HCT116 (cell line): ENCODE results near the gene ALX4. TPM values are rescaled to one million over a fixed set of nuclear protein-coding genes. Genes with fewer than 3 reads are reported as not detected.

Experiments
- ATAC-seq: fragments of 200-7000 bp; cut with Tn5 transposase; 2 replicates; pipeline ENCODE4 v1.9.1; 2020; ENCODE audit warnings: mild to moderate bottlenecking, moderate library complexity
- BruUV-seq: library from RNA; stranded (reverse); fragments of 400-500 nt; replicated peaks from 2 replicates; lab custom pipeline; 2021; lab: Mats Ljungman, UMichigan
- CTCF ChIA-PET: fragments of 300-600 bp; sonication (Branson Sonifier 250); formaldehyde crosslinking; loops from one replicate; lab custom pipeline; 2021; ENCODE audit warnings: antibody characterized with exemption; lab: Charles Lee
- POLR2A ChIA-PET: fragments of 300-600, 350-600 bp; sonication (Branson Sonifier 250); formaldehyde crosslinking; loops from one replicate; lab custom pipeline; 2021; ENCODE audit warnings: antibody characterized with exemption; lab: Charles Lee
- RAD21 ChIA-PET, 2 experiments: fragments of 300-600 bp; sonication (Branson Sonifier 250); formaldehyde crosslinking; loops; one replicate each; lab custom pipeline; 2023; ENCODE audit warnings: low total read pairs in 2 of 2; ENCODE audit not compliant: uncharacterized antibody in 2 of 2, unreplicated experiment in 2 of 2, low non-redundant PET in 1 of 2; lab: Charles Lee
- DNase-seq: peaks from one replicate; pipeline ENCODE4 v3.0.0-alpha.2; 2010; ENCODE audit warnings: low read depth, low spot score
- H2AFZ ChIP-seq: fragments of 200-600 bp; shearing (Covaris generic), sonication (generic); 2 replicates; pipeline ENCODE4 v1.6.1; 2017; ENCODE audit warnings: low read depth, mixed run types, mixed read lengths, antibody characterized with exemption, low read length; ENCODE audit not compliant: poor library complexity, severe bottlenecking
- H3K27ac ChIP-seq: 2 replicates; pipeline ENCODE4 v1.5.1; 2012; ENCODE audit warnings: low read depth, low read length
- H3K27me3 ChIP-seq: fragments of 200-600 bp; sonication (generic); 2 replicates; pipeline ENCODE4 v1.6.1; 2016; ENCODE audit warnings: mixed run types, low read length, mixed read lengths; ENCODE audit not compliant: insufficient read depth
- H3K36me3 ChIP-seq, 2 experiments: fragments of 200-500 bp in 1 of 2; fragments of 200-600 bp in 1 of 2; sonication (Bioruptor generic) in 1 of 2; sonication (generic) in 1 of 2; 2 replicates each; pipeline versions ENCODE4 v1.5.1 to v1.6.1; 2014 to 2016; ENCODE audit warnings: low read length in 2 of 2, inconsistent platforms in 1 of 2, mixed read lengths in 1 of 2, mixed run types in 1 of 2; ENCODE audit not compliant: insufficient read depth in 2 of 2, control insufficient read depth in 1 of 2
- H3K4me1 ChIP-seq, 2 experiments: fragments of 200-600 bp in 1 of 2; sonication (generic) in 1 of 2; 2 replicates each; pipeline versions ENCODE4 v1.5.1 to v1.6.1; 2012 to 2017; ENCODE audit warnings: low read length in 2 of 2, inconsistent platforms in 1 of 2, mild to moderate bottlenecking in 1 of 2, mixed read lengths in 1 of 2, mixed run types in 1 of 2, moderate library complexity in 1 of 2; ENCODE audit not compliant: insufficient read depth in 2 of 2, control insufficient read depth in 1 of 2
- H3K4me2 ChIP-seq: fragments of 200-600 bp; sonication (generic); 2 replicates; pipeline ENCODE4 v1.6.1; 2017; ENCODE audit warnings: mixed run types, low read length, mixed read lengths
- H3K4me3 ChIP-seq, 2 experiments: fragments of 200-600 bp in 1 of 2; sonication (generic) in 1 of 2; replicated peaks in 1 of 2; 2 replicates each; pipeline ENCODE4 v1.5.1; 2011 to 2016; ENCODE audit warnings: low read length in 2 of 2, control low read depth in 1 of 2, low read depth in 1 of 2, mild to moderate bottlenecking in 1 of 2, mixed read lengths in 1 of 2, mixed run types in 1 of 2
- H3K79me2 ChIP-seq: fragments of 200-600 bp; sonication (generic); 2 replicates; pipeline ENCODE4 v1.6.1; 2017; ENCODE audit warnings: mild to moderate bottlenecking, mixed run types, low read length, moderate library complexity, mixed read lengths; ENCODE audit not compliant: insufficient read depth
- H3K9ac ChIP-seq: fragments of 200-600 bp; sonication (generic); 2 replicates; pipeline ENCODE4 v1.6.1; 2016; ENCODE audit warnings: low read length, mixed read lengths
- H3K9me2 ChIP-seq: fragments of 200-600 bp; sonication (generic), shearing (Covaris generic); 2 replicates; pipeline ENCODE4 v1.6.1; 2017; ENCODE audit warnings: mixed run types, mild to moderate bottlenecking, moderate library complexity; ENCODE audit not compliant: insufficient read depth
- H3K9me3 ChIP-seq, 2 experiments: fragments of 200-500 bp in 1 of 2; fragments of 200-600 bp in 1 of 2; sonication (Bioruptor generic) in 1 of 2; sonication (generic) in 1 of 2; 2 replicates each; pipeline ENCODE4 v1.6.1; 2014 to 2017; ENCODE audit warnings: low read length in 2 of 2, mixed read lengths in 2 of 2, inconsistent platforms in 1 of 2, low read depth in 1 of 2, mild to moderate bottlenecking in 1 of 2, mixed run types in 1 of 2, moderate library complexity in 1 of 2; ENCODE audit not compliant: control insufficient read depth in 1 of 2, insufficient read depth in 1 of 2
- H4K20me1 ChIP-seq: fragments of 200-600 bp; sonication (generic), shearing (Covaris generic); 2 replicates; pipeline ENCODE4 v1.6.1; 2017; ENCODE audit warnings: mixed run types, mild to moderate bottlenecking, moderate library complexity; ENCODE audit not compliant: insufficient read depth
- ATF3 ChIP-seq: IDR thresholded peaks from 2 replicates; pipeline ENCODE4 v1.6.1; 2012
- CBX3 ChIP-seq: IDR thresholded peaks from 2 replicates; pipeline ENCODE4 v1.6.1; 2012; ENCODE audit warnings: low read depth
- CEBPB ChIP-seq: IDR thresholded peaks from 2 replicates; pipeline ENCODE4 v1.6.1; 2012; ENCODE audit warnings: low read depth
- CTCF ChIP-seq, 3 experiments: fragments of 200-600 bp in 1 of 3; sonication (generic) in 1 of 3; IDR thresholded peaks in 2 of 3; conservative IDR thresholded peaks in 1 of 3; 2 replicates each; pipeline ENCODE4 v1.5.1; 2012 to 2017; ENCODE audit warnings: low read depth in 2 of 3, low read length in 2 of 3, antibody characterized with exemption in 1 of 3, borderline replicate concordance in 1 of 3, control low read depth in 1 of 3, mild to moderate bottlenecking in 1 of 3, mixed read lengths in 1 of 3, mixed run types in 1 of 3, moderate library complexity in 1 of 3; ENCODE audit not compliant: insufficient read depth in 1 of 3
- EGR1 ChIP-seq: IDR thresholded peaks from 2 replicates; pipeline ENCODE4 v1.6.1; 2012; ENCODE audit warnings: low read depth
- ELF1 ChIP-seq: IDR thresholded peaks from 2 replicates; pipeline ENCODE4 v1.6.1; 2012; ENCODE audit warnings: low read depth, borderline replicate concordance
- EZH2 ChIP-seq: fragments of 200-600 bp; sonication (generic); IDR thresholded peaks from 2 replicates; pipeline ENCODE4 v1.6.1; 2017; ENCODE audit warnings: antibody characterized with exemption, mixed run types
- EZH2phosphoT487 ChIP-seq: fragments of 200-600 bp; IDR thresholded peaks from 2 replicates; pipeline ENCODE4 v1.6.1; 2018; ENCODE audit warnings: antibody characterized with exemption, borderline replicate concordance
- FOSL1 ChIP-seq: IDR thresholded peaks from 2 replicates; pipeline ENCODE4 v1.6.1; 2012; ENCODE audit warnings: low read depth
- MAX ChIP-seq: IDR thresholded peaks from 2 replicates; pipeline ENCODE4 v1.6.1; 2012
- POLR2A ChIP-seq: IDR thresholded peaks from 2 replicates; pipeline ENCODE4 v1.7.0; 2011; ENCODE audit warnings: borderline replicate concordance; ENCODE audit not compliant: insufficient read depth, insufficient read length; ENCODE audit errors: extremely low read depth
- RAD21 ChIP-seq: IDR thresholded peaks from 2 replicates; pipeline ENCODE4 v1.6.1; 2012; ENCODE audit warnings: low read depth, mild to moderate bottlenecking
- REST ChIP-seq: IDR thresholded peaks from 2 replicates; pipeline ENCODE4 v1.6.1; 2012; ENCODE audit warnings: low read depth
- SIN3A ChIP-seq: IDR thresholded peaks from 2 replicates; pipeline ENCODE4 v1.6.1; 2012; ENCODE audit warnings: low read depth
- SP1 ChIP-seq: IDR thresholded peaks from 2 replicates; pipeline ENCODE4 v1.6.1; 2012; ENCODE audit warnings: low read depth
- SRF ChIP-seq: IDR thresholded peaks from 2 replicates; pipeline ENCODE4 v1.6.1; 2012; ENCODE audit warnings: low read depth
- TCF7L2 ChIP-seq: IDR thresholded peaks from 2 replicates; pipeline ENCODE4 v1.7.0; 2011; ENCODE audit warnings: borderline replicate concordance, inconsistent platforms; ENCODE audit not compliant: insufficient read depth, insufficient read length; ENCODE audit errors: extremely low read depth
- YY1 ChIP-seq: IDR thresholded peaks from 2 replicates; pipeline ENCODE4 v1.6.1; 2011; ENCODE audit warnings: low read length, low read depth, moderate library complexity, mild to moderate bottlenecking; ENCODE audit not compliant: insufficient replicate concordance; ENCODE audit errors: extremely low read depth
- ZBTB33 ChIP-seq: IDR thresholded peaks from 2 replicates; pipeline ENCODE4 v1.6.1; 2011; ENCODE audit warnings: mild to moderate bottlenecking, low read length, moderate library complexity; ENCODE audit not compliant: insufficient replicate concordance; ENCODE audit errors: extremely low read depth
- ZNF274 ChIP-seq: fragments of 200-500 bp; sonication (Bioruptor generic); IDR thresholded peaks from 2 replicates; pipeline ENCODE4 v1.6.1; 2014; ENCODE audit warnings: mild to moderate bottlenecking, low read depth, low read length, inconsistent platforms
- intact Hi-C: fragments of 100-400 bp; cut with micrococcal nuclease; formaldehyde crosslinking; loops from 2 replicates; pipeline ENCODE4 v1.10.0; 2022
- total RNA-seq: library from RNA; stranded (reverse); gene quantifications from one replicate; pipeline ENCODE4 v1.2.1, GENCODE V29; 2021; ENCODE audit not compliant: unreplicated experiment

ALX4 gene
- total RNA-seq, 1 experiment from 2014 or later = not detected

- Histone ChIP-seq H3K79me2 (no peaks in the 10 kb centered on the region), H3K9ac (no peak overlapping the region), H3K9me2 (no peaks in the 10 kb centered on the region), H4K20me1 (no peaks in the 10 kb centered on the region), H2AFZ (no peak overlapping the region), H3K4me1 (no peaks in the 10 kb centered on the region; a peak in 1 of 4 replicates), H3K36me3 (no peaks in the 10 kb centered on the region), H3K27ac (no peak overlapping the region), H3K4me3 (no peak overlapping the region), H3K4me2 (no peak overlapping the region), H3K27me3 (no peaks in the 10 kb centered on the region), H3K9me3 (no peaks in the 10 kb centered on the region)
- CTCF ChIA-PET = interaction anchor here (1.2 kb wide), 1 partner anchor 195 kb away, joined by 3 read pairs; no protein-coding TSS in a partner anchor
- no TSS peak for BruUV-seq
- RAD21 ChIA-PET = no interaction called here
- POLR2A ChIA-PET = interaction anchor here (0.9 kb wide), 1 partner anchor 10 kb away, joined by 4 read pairs; no protein-coding TSS in a partner anchor
- no peak for TF ChIP-seq FOSL1
- no peak for TF ChIP-seq EZH2phosphoT487
- no peak for TF ChIP-seq TCF7L2
- TF ChIP-seq REST = no peak
- TF ChIP-seq ZNF274 = no peak
- TF ChIP-seq ATF3 = no peak
- no peak for TF ChIP-seq SP1
- no peak for TF ChIP-seq CEBPB
- no peak for TF ChIP-seq POLR2A
- no peak for TF ChIP-seq SIN3A
- no peak for TF ChIP-seq SRF
- TF ChIP-seq ZBTB33 = no peak
- no peak for TF ChIP-seq MAX
- TF ChIP-seq RAD21 = no peak
- TF ChIP-seq EZH2 = no peak
- TF ChIP-seq EGR1 = no peak
- no peak for TF ChIP-seq YY1
- no peak for TF ChIP-seq ELF1
- no peak for TF ChIP-seq CBX3
- no peak for TF ChIP-seq CTCF (IDR thresholded peaks at IDR 0.05 in 2 of 3, conservative IDR thresholded peaks at IDR 0.05 in 1 of 3; ENCODE audit: borderline replicate concordance in 1 of 3, insufficient read depth in 1 of 3, low read depth in 2 of 3, low read length in 2 of 3)
- ATAC-seq (no peak), DNase-seq (no peak)
- intact Hi-C loops = no loop called here
Measured at GRCh38 chr11:44290208-44290607, 19.7 kb downstream of the ALX4 start.
